Activated CD8-positive, alpha-beta T cell treated with anti-CD3 and anti-CD28 coated beads for 36 hours (primary cell): ENCODE measurements around the gene RHBDD1. TPM values are rescaled to one million over a fixed set of nuclear protein-coding genes. Genes with fewer than 3 reads are reported as not detected.

Experiments used
- ATAC-seq: fragments of 200-7000 bp; cut with Tn5 transposase; one replicate; pipeline ENCODE4 v1.10.0; 2021; ENCODE audit warnings: mild to moderate bottlenecking, moderate library complexity
- CTCF ChIA-PET: fragments of 350-600 bp; sonication (Branson Sonifier 250); formaldehyde crosslinking; loops from one replicate; lab custom pipeline; 2021; ENCODE audit warnings: antibody characterized with exemption; lab: Charles Lee
- POLR2A ChIA-PET: fragments of 350-600 bp; sonication (Branson Sonifier 250); formaldehyde crosslinking; loops from one replicate; lab custom pipeline; 2021; ENCODE audit warnings: antibody characterized with exemption; lab: Charles Lee
- DNase-seq: peaks from one replicate; pipeline ENCODE4 v3.0.0-alpha.2; 2020
- H3K27ac Mint-ChIP-seq: one replicate; pipeline ENCODE4 v1.8.0; 2021; ENCODE audit warnings: mild to moderate bottlenecking, mixed read lengths
- H3K27me3 Mint-ChIP-seq: one replicate; pipeline ENCODE4 v1.8.0; 2021; ENCODE audit warnings: mixed read lengths
- H3K36me3 Mint-ChIP-seq: one replicate; pipeline ENCODE4 v1.8.0; 2021; ENCODE audit warnings: low read depth, mixed read lengths
- H3K4me1 Mint-ChIP-seq: one replicate; pipeline ENCODE4 v1.8.0; 2021; ENCODE audit warnings: low read depth, mixed read lengths
- H3K4me3 Mint-ChIP-seq: one replicate; pipeline ENCODE4 v1.8.0; 2021; ENCODE audit warnings: mild to moderate bottlenecking, moderate library complexity, mixed read lengths
- H3K9me3 Mint-ChIP-seq: one replicate; pipeline ENCODE4 v1.8.0; 2021; ENCODE audit warnings: mixed read lengths
- intact Hi-C: fragments of 100-400 bp; cut with micrococcal nuclease; formaldehyde crosslinking; loops from one replicate; pipeline ENCODE4 v1.10.0; 2022
- total RNA-seq, 2 experiments: library from RNA; stranded (reverse); gene quantifications; one replicate each; pipeline ENCODE4 v1.2.3, GENCODE V29; 2021
- TF ChIP-seq, protein P1 (sequence below): fragments of 200-600 bp; IDR thresholded peaks from one replicate; pipeline ENCODE4 v1.8.0; 2022; ENCODE audit warnings: antibody characterized with exemption, mild to moderate bottlenecking

The RHBDD1 gene
- total RNA-seq, 2 experiments from 2014 or later, result 34.3 to 35.9 TPM

DNA sequence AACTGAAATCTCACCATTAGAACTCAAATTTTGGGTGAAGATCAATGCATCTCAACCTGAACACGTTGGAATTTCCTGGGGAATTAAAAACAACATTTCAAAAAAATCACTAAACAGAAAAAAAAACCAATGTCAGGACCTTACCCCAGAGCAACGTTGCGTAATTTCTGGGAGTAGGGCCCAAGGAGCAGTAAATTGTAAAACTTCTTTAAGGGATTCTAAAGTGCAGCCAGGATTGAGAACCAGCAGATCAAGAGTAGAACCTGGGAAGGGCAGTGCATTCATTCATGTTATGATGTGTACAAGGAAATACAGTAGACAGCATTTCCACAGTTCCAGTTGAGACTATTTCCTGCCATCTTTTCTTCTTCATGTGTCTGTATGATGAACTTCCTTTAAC is 56.9 kb downstream of the RHBDD1 start:
- H3K4me1 Mint-ChIP-seq, result no peaks in the 10 kb centered on the region
- H3K4me3 Mint-ChIP-seq, result no peak overlapping the region
- no peaks in the 10 kb centered on the region for H3K27me3 Mint-ChIP-seq
- H3K36me3 Mint-ChIP-seq, result peaks cover 28% of the 10 kb centered on the region
- POLR2A ChIA-PET, result no interaction called here
- ATAC-seq (no peak), DNase-seq (no peak)
- CTCF ChIA-PET, result interaction anchor here (1.2 kb wide), 1 partner anchor 10 kb away, joined by 3 read pairs; no protein-coding TSS in a partner anchor
- TF ChIP-seq, protein P1, sequence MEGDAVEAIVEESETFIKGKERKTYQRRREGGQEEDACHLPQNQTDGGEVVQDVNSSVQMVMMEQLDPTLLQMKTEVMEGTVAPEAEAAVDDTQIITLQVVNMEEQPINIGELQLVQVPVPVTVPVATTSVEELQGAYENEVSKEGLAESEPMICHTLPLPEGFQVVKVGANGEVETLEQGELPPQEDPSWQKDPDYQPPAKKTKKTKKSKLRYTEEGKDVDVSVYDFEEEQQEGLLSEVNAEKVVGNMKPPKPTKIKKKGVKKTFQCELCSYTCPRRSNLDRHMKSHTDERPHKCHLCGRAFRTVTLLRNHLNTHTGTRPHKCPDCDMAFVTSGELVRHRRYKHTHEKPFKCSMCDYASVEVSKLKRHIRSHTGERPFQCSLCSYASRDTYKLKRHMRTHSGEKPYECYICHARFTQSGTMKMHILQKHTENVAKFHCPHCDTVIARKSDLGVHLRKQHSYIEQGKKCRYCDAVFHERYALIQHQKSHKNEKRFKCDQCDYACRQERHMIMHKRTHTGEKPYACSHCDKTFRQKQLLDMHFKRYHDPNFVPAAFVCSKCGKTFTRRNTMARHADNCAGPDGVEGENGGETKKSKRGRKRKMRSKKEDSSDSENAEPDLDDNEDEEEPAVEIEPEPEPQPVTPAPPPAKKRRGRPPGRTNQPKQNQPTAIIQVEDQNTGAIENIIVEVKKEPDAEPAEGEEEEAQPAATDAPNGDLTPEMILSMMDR, result no peak
- H3K27ac Mint-ChIP-seq, result no peak overlapping the region
- intact Hi-C loops, result no loop called here
- no peaks in the 10 kb centered on the region for H3K9me3 Mint-ChIP-seq

DNA sequence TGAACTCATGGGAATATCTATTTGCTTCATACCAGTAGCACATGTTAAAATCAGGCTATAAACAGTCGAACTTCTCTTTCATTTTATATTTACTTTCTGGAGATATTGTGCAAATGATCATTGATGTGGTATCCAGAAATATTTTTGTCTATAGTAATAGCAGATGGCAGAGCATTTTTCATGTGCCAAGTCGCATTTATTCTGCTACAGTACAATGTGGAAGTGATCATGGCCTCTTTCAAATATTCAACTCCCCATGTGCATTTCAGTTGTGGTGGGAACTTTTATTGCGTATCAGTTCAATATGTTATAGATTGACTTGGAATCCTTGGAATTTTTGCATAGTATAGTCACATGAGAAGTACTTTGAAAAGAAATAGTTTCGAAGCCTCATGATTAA is 57.4 kb downstream of the RHBDD1 start:
- CTCF ChIA-PET, result interaction anchor here (1.2 kb wide), 1 partner anchor 9 kb away, joined by 3 read pairs; no protein-coding TSS in a partner anchor
- TF ChIP-seq, protein P1, result no peak
- H3K4me1 Mint-ChIP-seq, result no peaks in the 10 kb centered on the region
- no peak overlapping the region for H3K4me3 Mint-ChIP-seq
- H3K9me3 Mint-ChIP-seq, result no peaks in the 10 kb centered on the region
- DNase-seq, result no peak
- peaks cover 25% of the 10 kb centered on the region for H3K36me3 Mint-ChIP-seq
- POLR2A ChIA-PET, result no interaction called here
- no peak for ATAC-seq
- H3K27ac Mint-ChIP-seq, result no peak overlapping the region
- no peaks in the 10 kb centered on the region for H3K27me3 Mint-ChIP-seq
- intact Hi-C loops, result no loop called here

DNA sequence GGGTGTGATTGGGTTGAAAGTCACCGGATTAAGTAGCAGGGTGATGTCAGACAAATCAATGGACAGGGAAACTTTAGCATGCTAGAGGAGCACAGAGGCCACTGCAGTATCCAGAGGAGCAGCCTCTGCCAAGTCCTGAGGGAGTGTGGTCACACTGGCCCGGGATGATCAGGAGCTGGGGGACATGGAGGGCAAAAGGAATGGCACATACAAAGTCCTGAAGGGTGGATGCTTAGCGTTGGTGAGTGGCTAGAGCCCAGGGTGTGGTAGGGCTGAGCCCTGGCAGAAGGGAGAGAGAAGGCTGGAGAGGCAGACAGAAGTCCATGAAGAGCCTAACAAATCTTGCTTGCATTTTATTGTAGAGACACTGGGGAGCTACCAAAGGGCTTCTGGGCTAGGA is 58.9 kb downstream of the RHBDD1 start:
- ChIA-PET CTCF (no interaction called here), POLR2A (no interaction called here)
- H3K36me3 Mint-ChIP-seq, result peaks cover 23% of the 10 kb centered on the region
- DNase-seq (no peak), ATAC-seq (no peak)
- H3K27me3 Mint-ChIP-seq, result no peaks in the 10 kb centered on the region
- TF ChIP-seq, protein P1, result no peak
- no peaks in the 10 kb centered on the region for H3K4me1 Mint-ChIP-seq
- intact Hi-C loops, result no loop called here
- no peak overlapping the region for H3K27ac Mint-ChIP-seq
- H3K9me3 Mint-ChIP-seq, result no peaks in the 10 kb centered on the region
- no peak overlapping the region for H3K4me3 Mint-ChIP-seq

DNA sequence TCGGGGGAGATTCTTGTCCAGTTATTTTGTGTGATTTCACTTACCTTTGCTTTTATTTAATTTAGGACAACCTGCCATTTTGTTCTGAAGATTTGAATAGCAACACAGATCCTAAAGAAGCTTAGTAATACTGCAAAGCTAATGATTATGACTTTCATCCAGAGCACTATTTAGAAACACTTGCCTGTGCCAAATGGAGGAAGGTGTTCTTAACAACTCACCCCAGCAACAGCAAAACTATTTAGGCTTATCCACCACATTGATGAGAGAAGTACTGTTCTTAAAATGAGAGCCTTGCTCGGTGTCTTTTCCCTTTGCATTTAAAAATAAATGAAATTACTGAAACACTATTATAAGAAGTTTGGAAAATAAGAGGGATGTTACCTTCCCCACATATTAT is 59.7 kb downstream of the RHBDD1 start:
- DNase-seq (no peak), ATAC-seq (no peak)
- Mint-ChIP-seq H3K36me3 (peaks cover 23% of the 10 kb centered on the region), H3K4me1 (no peaks in the 10 kb centered on the region), H3K27me3 (no peaks in the 10 kb centered on the region), H3K9me3 (no peaks in the 10 kb centered on the region), H3K4me3 (no peak overlapping the region), H3K27ac (no peak overlapping the region)
- TF ChIP-seq, protein P1, result no peak
- ChIA-PET CTCF (no interaction called here), POLR2A (no interaction called here)
- intact Hi-C loops, result no loop called here

DNA sequence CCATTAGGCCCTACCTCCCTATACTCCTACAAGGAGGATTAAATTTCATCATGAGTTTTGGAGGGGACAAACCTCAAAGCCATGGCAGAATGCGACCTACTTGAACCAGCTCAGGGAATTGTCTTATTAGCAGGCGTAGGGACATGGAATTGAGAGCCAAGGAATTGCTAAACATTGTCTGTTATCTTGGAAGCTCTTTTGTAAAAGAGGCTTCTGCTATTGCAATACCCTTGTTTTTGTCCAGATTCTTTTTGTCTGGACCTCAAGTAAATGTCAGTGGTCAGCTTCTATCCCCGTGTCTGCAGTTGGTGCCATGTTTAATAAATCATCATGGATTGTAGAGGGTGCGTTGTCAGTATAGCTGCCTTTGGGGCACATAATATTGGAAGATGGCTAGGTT is 62.3 kb downstream of the RHBDD1 start:
- no peak overlapping the region for H3K4me3 Mint-ChIP-seq
- DNase-seq (no peak), ATAC-seq (no peak)
- TF ChIP-seq, protein P1, result no peak
- H3K27ac Mint-ChIP-seq, result no peak overlapping the region
- H3K4me1 Mint-ChIP-seq, result peaks cover 18% of the 10 kb centered on the region
- POLR2A ChIA-PET, result no interaction called here
- peaks cover 19% of the 10 kb centered on the region for H3K36me3 Mint-ChIP-seq
- CTCF ChIA-PET, result no interaction called here
- H3K27me3 Mint-ChIP-seq, result no peaks in the 10 kb centered on the region
- intact Hi-C loops, result no loop called here
- H3K9me3 Mint-ChIP-seq, result no peaks in the 10 kb centered on the region
